HG02885 (cell line): Measurements from ENCODE around the gene GPSM1.

ENCODE experiments used
- ATAC-seq: cut with Tn5 transposase; IDR thresholded peaks from one replicate; pipeline ENCODE4 v1.9.1; 2021; ENCODE audit warnings: mild to moderate bottlenecking; ENCODE audit not compliant: unreplicated experiment, poor library complexity

Gene GPSM1

GRCh38 chr9:136329636-136330405, 2.5 kb downstream of the GPSM1 start:
- ATAC-seq, result no peak

- ATAC-seq, result no peak
Measured at GRCh38 chr9:136330406-136330990, 3.2 kb downstream of the GPSM1 start.

DNA sequence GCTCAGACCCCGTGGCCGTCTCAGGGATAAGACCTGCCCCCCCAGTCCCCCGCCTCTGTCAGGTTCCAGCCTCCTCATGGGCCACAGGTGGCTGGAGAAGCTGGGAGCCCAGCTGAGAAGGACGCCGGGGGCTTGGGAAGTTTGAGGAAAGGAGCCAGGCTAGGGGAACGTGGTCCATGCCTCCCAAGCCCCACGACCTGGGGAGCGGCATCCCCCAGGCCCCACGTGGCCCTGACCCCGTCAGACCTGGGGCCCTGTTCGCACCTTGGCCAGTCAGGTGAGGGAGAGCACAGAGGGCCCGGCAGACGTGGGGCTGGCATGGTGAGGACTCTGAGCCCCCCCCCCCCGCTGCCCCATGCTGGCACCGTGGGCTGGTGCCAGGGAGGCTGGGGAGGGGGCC, 3.7 kb downstream of the GPSM1 start:
- ATAC-seq, result no peak

- no peak for ATAC-seq
Measured at GRCh38 chr9:136331556-136332481, 4.5 kb downstream of the GPSM1 start.

- no peak for ATAC-seq
Measured at GRCh38 chr9:136332482-136332983, 5.2 kb downstream of the GPSM1 start.

GRCh38 chr9:136333045-136333444, 5.7 kb downstream of the GPSM1 start:
- no peak for ATAC-seq

- ATAC-seq, result no peak
Measured at GRCh38 chr9:136333486-136333885, 6.1 kb downstream of the GPSM1 start.

GRCh38 chr9:136334541-136334940, 7.2 kb downstream of the GPSM1 start:
- ATAC-seq, result no peak

DNA sequence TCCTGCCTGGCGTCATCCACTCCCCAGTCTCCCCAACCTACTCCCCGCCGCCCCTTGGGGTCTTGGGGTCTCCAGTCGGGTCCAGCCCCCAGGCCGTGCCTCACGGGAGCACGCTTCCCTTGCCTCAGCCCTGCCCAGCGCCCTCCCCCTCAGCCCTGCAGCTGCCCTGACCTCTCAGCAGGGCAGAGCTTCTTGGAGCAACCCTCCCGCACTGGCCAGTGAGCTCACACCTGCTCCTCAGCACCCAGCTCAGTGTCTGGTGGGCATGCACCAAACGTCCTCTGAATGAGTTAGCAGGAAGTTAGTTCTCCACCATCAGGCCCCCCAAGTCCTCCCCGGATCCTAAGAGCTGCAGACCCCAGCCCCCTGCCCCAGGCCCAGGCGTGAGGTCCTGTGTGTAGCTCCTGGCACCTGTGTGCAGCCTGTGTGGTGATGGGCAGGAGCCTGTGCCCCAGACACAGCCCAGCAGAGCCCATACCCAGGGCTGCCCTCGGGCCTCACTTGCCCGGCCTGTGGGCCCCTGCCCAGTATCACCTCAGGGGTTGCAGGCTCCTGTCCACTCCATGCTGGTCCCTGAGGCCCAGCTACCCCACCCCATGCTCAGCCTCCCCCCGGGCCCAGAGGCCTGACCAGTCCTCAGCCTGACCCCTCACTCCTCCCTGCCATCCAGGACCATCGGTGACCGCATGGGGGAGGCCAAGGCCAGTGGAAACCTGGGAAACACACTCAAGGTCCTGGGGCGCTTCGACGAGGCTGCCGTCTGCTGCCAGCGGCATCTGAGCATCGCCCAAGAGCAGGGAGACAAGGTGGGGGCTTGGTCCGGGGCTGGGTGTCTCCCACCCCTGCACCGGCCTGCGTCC, 8.2 kb downstream of the GPSM1 start:
- no peak for ATAC-seq

DNA sequence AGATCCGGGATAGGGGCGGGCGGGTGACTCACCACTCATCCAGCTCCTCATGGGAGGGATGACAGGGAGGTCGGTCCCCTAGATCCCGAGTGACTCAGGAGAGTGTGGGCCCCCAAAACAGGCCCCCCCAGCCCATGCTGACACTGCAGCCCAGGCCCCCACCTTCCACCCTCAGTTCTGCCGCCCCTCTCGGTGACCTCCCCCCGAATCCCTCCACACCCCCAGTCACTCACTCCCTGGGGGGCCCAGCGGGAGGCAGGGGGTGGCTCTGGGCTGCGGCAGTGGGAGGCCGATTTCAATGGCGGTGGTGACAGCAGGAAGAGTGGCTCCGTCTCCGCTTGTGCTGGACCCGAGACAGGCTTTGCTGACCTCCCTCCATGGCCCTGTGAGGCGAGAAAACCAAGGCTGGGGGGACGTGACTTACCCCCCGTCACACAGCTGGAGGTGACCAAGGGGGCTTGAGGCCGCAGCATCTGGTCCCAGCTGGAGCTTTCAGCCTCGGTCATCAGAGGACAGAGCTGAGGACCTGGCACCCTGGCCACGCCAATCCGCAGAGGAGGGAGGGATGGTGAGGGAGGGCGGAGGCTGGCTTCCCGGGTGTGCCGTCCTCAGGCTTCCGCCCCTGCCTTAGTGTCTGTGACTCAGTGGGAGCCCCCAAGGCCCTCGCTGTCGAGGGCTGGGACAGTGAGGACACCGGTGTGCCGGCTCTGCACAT, 9.0 kb downstream of the GPSM1 start:
- ATAC-seq, result no peak

- no peak for ATAC-seq
Measured at GRCh38 chr9:136336881-136337280, 9.5 kb downstream of the GPSM1 start.

DNA sequence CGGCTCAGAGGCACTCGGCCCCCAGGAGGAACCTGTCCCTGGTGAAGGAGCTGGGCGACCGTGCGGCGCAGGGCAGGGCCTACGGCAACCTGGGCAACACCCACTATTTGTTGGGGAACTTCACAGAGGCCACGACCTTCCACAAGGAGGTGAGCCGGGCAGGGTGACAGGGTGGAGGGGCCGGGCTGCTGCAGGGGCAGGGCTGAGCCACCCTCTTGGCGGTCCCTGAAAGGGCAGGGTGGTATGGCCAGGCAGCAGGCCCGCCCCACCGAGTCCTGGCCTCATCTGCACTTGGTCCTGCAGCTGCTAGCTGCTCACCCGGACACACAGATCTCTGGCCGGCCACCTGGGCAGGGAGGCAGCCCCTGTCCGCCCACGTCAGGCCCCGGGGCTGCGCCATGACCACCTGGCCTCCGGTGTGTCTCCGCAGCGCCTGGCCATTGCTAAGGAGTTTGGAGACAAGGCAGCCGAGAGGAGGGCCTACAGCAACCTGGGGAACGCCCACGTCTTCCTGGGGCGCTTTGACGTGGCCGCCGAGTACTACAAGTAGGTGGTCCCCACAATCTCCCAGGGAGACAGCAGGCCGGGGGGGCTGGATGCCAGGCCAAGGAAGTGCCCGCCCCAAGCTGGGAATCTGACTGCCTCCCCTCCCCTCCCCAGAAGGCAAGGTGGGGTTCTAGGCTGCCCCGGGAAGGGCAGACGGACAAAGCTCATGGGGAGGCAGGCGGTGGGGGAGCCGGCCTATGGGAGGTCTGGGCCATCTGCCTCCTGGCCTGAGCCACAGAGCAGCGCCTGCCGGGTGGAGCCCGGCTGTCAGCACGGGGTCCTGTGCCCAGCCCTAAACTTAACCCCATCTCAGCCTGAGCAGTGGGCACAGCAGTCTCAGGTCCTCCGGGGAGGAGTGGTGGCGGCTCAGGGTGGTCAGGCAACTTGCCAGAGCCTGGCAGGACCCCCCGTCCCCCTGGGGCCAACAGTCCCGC, 10.4 kb downstream of the GPSM1 start:
- ATAC-seq, result no peak

GRCh38 chr9:136338511-136338910, 11.2 kb downstream of the GPSM1 start:
- no peak for ATAC-seq

DNA sequence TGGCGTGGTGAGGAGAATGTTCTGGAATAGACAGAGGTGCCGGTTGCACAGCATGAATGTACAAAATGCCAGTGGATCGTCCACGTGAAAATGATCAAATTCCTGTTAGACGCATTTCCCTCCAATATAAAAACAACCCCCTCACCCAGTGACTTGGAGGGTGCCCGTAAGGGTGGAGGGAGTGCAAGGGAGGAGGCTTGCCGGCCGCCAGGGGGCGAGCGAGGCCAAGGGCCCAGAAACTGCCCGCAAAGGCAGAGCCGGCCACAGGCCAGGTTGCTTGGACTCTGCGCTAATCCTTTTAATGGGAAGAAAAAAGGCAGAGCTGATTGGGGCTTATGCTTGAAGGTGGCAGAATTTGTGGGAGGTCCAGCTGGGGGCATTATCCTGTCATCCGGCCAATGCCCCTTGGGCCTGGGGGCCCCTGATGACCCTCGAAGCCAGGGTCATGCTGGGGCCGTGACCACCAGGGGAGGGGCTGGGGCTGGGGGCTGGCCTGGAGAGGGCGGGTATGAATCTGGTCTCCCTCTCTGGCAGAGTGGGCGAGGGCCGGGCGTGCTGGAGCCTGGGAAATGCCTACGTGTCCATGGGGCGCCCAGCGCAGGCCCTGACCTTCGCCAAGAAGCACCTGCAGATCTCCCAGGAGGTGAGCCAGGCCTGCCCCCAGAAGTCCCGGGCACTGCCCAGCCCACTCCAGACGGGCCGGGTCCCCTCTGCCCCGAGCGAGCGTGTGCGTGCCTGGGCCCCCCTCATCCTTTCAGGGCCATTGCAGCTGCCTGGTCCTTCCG, 12.0 kb downstream of the GPSM1 start:
- ATAC-seq, result peak; percentile 45

DNA sequence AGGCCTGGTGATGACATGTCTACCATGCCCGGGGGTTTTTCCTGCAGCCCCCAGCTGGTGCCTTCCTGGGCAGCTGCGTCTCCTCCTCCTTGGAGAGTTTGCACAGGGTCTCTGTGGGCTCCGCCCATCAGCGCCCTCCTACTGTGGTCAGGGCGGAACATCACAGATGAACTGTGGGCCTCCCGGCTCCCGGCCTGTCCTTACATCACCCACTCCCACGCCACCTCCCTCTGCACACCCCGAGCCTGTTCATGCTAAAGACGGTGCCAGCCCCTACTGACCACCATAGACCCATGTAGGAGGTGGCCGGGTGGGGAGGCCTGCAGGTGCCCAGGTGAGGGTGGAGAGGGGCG, 12.6 kb downstream of the GPSM1 start:
- no peak for ATAC-seq

DNA sequence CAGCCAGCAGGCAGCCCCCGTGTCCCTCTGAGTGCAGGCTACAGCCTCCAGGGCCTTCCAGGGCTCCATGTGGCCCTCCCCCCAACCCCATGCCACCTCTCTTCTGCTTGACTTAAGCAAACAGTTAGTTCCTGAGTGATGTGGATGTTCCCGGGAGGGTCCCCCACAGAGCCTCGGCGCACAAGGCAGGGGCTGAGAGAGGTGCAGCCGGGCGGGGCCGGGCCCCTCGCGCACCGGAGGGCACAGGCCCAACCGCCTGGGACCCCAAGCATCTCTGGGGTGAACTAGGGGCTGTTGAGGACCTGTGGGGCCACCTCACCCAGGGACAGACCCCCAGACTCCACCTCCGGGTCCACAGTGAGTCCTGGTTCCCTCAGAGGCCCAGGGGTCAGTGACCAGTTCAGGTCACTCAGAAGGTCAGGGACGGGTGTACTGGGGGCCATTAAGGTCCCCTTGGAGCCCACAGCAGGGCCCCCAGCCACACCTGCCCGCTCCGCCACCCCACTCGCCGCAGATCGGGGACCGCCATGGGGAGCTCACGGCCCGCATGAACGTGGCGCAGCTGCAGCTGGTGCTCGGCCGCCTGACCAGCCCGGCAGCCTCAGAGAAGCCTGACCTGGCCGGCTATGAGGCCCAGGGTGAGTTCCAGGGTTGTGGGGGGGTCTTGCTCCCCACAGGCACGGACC, 13.2 kb downstream of the GPSM1 start:
- no peak for ATAC-seq

GRCh38 chr9:136341042-136341655, 13.8 kb downstream of the GPSM1 start:
- no peak for ATAC-seq
